Fibroblast of lung (primary cell): ENCODE data around the gene EXOC3. TPM values are rescaled to one million over a fixed set of nuclear protein-coding genes. Genes with fewer than 3 reads are reported as not detected.

Experiments
- DNase-seq, 2 donors: peaks; one replicate each; pipeline versions ENCODE4 v3.0.0 to v3.0.0-alpha.2; 2010; ENCODE audit warnings: low read depth in 2 of 2
- H2AFZ ChIP-seq: 2 replicates; pipeline ENCODE4 v1.5.1; 2012; ENCODE audit warnings: low read length, control low read depth, inconsistent platforms
- H3K27ac ChIP-seq: 2 replicates; pipeline ENCODE4 v1.5.1; 2011; ENCODE audit warnings: low read length, control low read depth; ENCODE audit not compliant: insufficient read depth
- H3K27me3 ChIP-seq: 2 replicates; pipeline ENCODE4 v1.5.1; 2011; ENCODE audit warnings: mild to moderate bottlenecking, low read length; ENCODE audit not compliant: control insufficient read depth, insufficient read depth
- H3K36me3 ChIP-seq: 2 replicates; pipeline ENCODE4 v1.5.1; 2011; ENCODE audit warnings: low read length; ENCODE audit not compliant: control insufficient read depth, insufficient read depth
- H3K4me1 ChIP-seq: 2 replicates; pipeline ENCODE4 v1.5.1; 2011; ENCODE audit warnings: low read length; ENCODE audit not compliant: control insufficient read depth, insufficient read depth; ENCODE audit errors: extremely low read depth
- H3K4me2 ChIP-seq: 2 replicates; pipeline ENCODE4 v1.5.1; 2011; ENCODE audit warnings: low read length, control low read depth; ENCODE audit not compliant: insufficient read depth; ENCODE audit errors: extremely low read depth
- H3K4me3 ChIP-seq, 4 experiments: fragments of 200-600 bp in 1 of 4; sonication (generic) in 1 of 4; replicated peaks in 1 of 4; 2 replicates each; pipeline ENCODE4 v1.5.1; 2011 to 2016; ENCODE audit warnings: low read length in 4 of 4, low read depth in 3 of 4, mild to moderate bottlenecking in 3 of 4, control low read depth in 2 of 4, inconsistent platforms in 1 of 4, mixed read lengths in 1 of 4; ENCODE audit not compliant: insufficient read depth in 1 of 4; ENCODE audit errors: control extremely low read depth in 1 of 4
- H3K79me2 ChIP-seq: 2 replicates; pipeline ENCODE4 v1.5.1; 2012; ENCODE audit warnings: mild to moderate bottlenecking, low read length, inconsistent platforms; ENCODE audit not compliant: control insufficient read depth, insufficient read depth
- H3K9ac ChIP-seq: 2 replicates; pipeline ENCODE4 v1.5.1; 2011; ENCODE audit warnings: mild to moderate bottlenecking, low read length, control low read depth; ENCODE audit not compliant: insufficient read depth
- H3K9me3 ChIP-seq: 2 replicates; pipeline ENCODE4 v1.5.1; 2012; ENCODE audit warnings: low read depth, low read length; ENCODE audit not compliant: control insufficient read depth, insufficient read depth
- H4K20me1 ChIP-seq: 2 replicates; pipeline ENCODE4 v1.5.1; 2011; ENCODE audit warnings: low read length; ENCODE audit not compliant: control insufficient read depth, insufficient read depth; ENCODE audit errors: extremely low read depth
- CTCF ChIP-seq, 2 donors: IDR thresholded peaks in 1 of 2; conservative IDR thresholded peaks in 1 of 2; 1 replicate in 1 of 2; 2 replicates in 1 of 2; pipeline ENCODE4 v1.5.1; 2011 to 2012; ENCODE audit warnings: low read length in 2 of 2, control low read depth in 1 of 2, inconsistent platforms in 1 of 2, low read depth in 1 of 2, mild to moderate bottlenecking in 1 of 2
- EZH2 ChIP-seq: IDR thresholded peaks from 2 replicates; pipeline ENCODE4 v1.5.1; 2012; ENCODE audit warnings: low read length, control low read depth, mild to moderate bottlenecking; ENCODE audit errors: missing control alignments
- polyA plus RNA-seq, 2 donors: library from polyadenylated mRNA; depleted of rRNA in 1 of 2; stranded (reverse) in 1 of 2; unstranded in 1 of 2; fragments of >200 nt; gene quantifications; 2 replicates each; pipeline ENCODE4 v1.2.1, GENCODE V29; 2011 to 2012; ENCODE audit warnings: missing spikeins in 1 of 2
- total RNA-seq: library from RNA; depleted of rRNA; stranded (reverse); fragments of >200 nt; gene quantifications from 2 replicates; pipeline ENCODE4 v1.2.1, GENCODE V29; 2014

EXOC3 gene
- total and polyA plus RNA-seq, 2 donors (not counting 1 experiment from before 2014, with no cell fraction given) = 19.9 to 34.5 TPM

- H3K4me2 ChIP-seq = no peak overlapping the region
- no peaks in the 10 kb centered on the region for H3K79me2 ChIP-seq
- peaks cover 6% of the 10 kb centered on the region for H3K27me3 ChIP-seq
- no peaks in the 10 kb centered on the region for H3K9me3 ChIP-seq
- H3K4me1 ChIP-seq = no peaks in the 10 kb centered on the region
- no peak overlapping the region for H3K9ac ChIP-seq
- H3K4me3 ChIP-seq = no peak overlapping the region
- H3K27ac ChIP-seq = no peak overlapping the region
- H4K20me1 ChIP-seq = no peaks in the 10 kb centered on the region
- no peak overlapping the region for H2AFZ ChIP-seq
- DNase-seq = no peak
- TF ChIP-seq EZH2 (no peak), CTCF (conservative IDR thresholded peaks at IDR 0.05 in 1 of 2, IDR thresholded peaks at IDR 0.05 in 1 of 2; ENCODE audit: low read depth in 1 of 2, low read length in 2 of 2) (no peak)
- no peaks in the 10 kb centered on the region for H3K36me3 ChIP-seq
Observed at GRCh38 chr5:479566-480319, 36.8 kb downstream of the EXOC3 start.

DNA sequence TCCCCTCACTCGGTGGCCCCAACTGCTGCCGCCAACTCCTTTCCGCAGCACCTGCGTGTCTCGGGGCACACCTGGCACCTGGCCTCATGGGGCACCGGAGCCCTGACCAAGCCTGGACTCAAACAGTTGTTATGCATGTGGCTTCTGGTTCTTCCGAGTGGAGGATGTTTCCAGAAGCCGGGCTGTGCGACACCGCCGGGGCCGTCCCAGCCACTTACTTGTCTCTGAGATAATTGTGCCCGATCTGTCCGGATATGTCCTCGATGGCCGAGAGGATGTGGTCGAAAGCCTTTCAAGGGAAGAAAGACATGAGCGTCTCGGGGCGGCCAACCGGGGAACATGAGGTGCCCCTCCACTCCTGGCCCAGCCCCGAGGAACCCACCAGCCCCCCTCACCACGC lies 38.4 kb downstream of the EXOC3 start:
- Histone ChIP-seq H3K4me1 (no peaks in the 10 kb centered on the region), H2AFZ (no peak overlapping the region), H3K9ac (no peak overlapping the region), H3K4me3 (no peak overlapping the region), H3K4me2 (no peak overlapping the region), H4K20me1 (no peaks in the 10 kb centered on the region), H3K27ac (no peak overlapping the region), H3K9me3 (no peaks in the 10 kb centered on the region), H3K79me2 (no peaks in the 10 kb centered on the region), H3K27me3 (no peaks in the 10 kb centered on the region), H3K36me3 (no peaks in the 10 kb centered on the region)
- DNase-seq = no peak
- TF ChIP-seq CTCF (conservative IDR thresholded peaks at IDR 0.05 in 1 of 2, IDR thresholded peaks at IDR 0.05 in 1 of 2; ENCODE audit: low read depth in 1 of 2, low read length in 2 of 2) (no peak), EZH2 (no peak)

GRCh38 chr5:482021-482420 lies 39.0 kb downstream of the EXOC3 start:
- Histone ChIP-seq H3K4me2 (no peak overlapping the region), H3K36me3 (no peaks in the 10 kb centered on the region), H3K79me2 (no peaks in the 10 kb centered on the region), H4K20me1 (no peaks in the 10 kb centered on the region), H3K4me1 (no peaks in the 10 kb centered on the region), H2AFZ (no peak overlapping the region), H3K27me3 (no peaks in the 10 kb centered on the region), H3K9ac (no peak overlapping the region), H3K27ac (no peak overlapping the region), H3K9me3 (no peaks in the 10 kb centered on the region), H3K4me3 (no peak overlapping the region)
- TF ChIP-seq CTCF (conservative IDR thresholded peaks at IDR 0.05 in 1 of 2, IDR thresholded peaks at IDR 0.05 in 1 of 2; ENCODE audit: low read depth in 1 of 2, low read length in 2 of 2) = no peak
- TF ChIP-seq EZH2 = no peak
- DNase-seq = no peak
